HG03575 (cell line): ENCODE data around the gene GRIA3.
"Not testable (repeated sequence)": the region's sequence is repeated elsewhere in the genome, so short reads cannot be mapped to it uniquely, and the experiment has no call there.

Source experiments
- ATAC-seq: cut with Tn5 transposase; IDR thresholded peaks from one replicate; pipeline ENCODE4 v1.9.1; 2021; ENCODE audit not compliant: unreplicated experiment, insufficient number of reproducible peaks, low FRiP score; ENCODE audit errors: extremely low read depth

Gene GRIA3

GRCh38 chrX:123260920-123261418 lies 76.9 kb downstream of the GRIA3 start:
- no peak for ATAC-seq

- no peak for ATAC-seq
Observed at GRCh38 chrX:123263270-123263669, 79.2 kb downstream of the GRIA3 start.

- ATAC-seq: no peak
Observed at GRCh38 chrX:123263747-123264146, 79.7 kb downstream of the GRIA3 start.

- no peak for ATAC-seq
Observed at GRCh38 chrX:123267220-123267619, 83.1 kb downstream of the GRIA3 start.

- no peak for ATAC-seq
Observed at GRCh38 chrX:123271902-123272301, 87.8 kb downstream of the GRIA3 start.

GRCh38 chrX:123272630-123273029 lies 88.6 kb downstream of the GRIA3 start:
- ATAC-seq: no peak

GRCh38 chrX:123274796-123275195 lies 90.7 kb downstream of the GRIA3 start:
- ATAC-seq: no peak

- no peak for ATAC-seq
Observed at GRCh38 chrX:123277347-123277746, 93.3 kb downstream of the GRIA3 start.

GRCh38 chrX:123277821-123278220 lies 93.7 kb downstream of the GRIA3 start:
- no peak for ATAC-seq

- no peak for ATAC-seq
Observed at GRCh38 chrX:123282241-123282640, 98.2 kb downstream of the GRIA3 start.

GRCh38 chrX:123283407-123283806 lies 99.3 kb downstream of the GRIA3 start:
- not testable (repeated sequence) for ATAC-seq

- ATAC-seq: no peak
Observed at GRCh38 chrX:123291623-123292022, 107.5 kb downstream of the GRIA3 start.

GRCh38 chrX:123298026-123298425 lies 113.9 kb downstream of the GRIA3 start:
- ATAC-seq: no peak

GRCh38 chrX:123303429-123303828 lies 119.4 kb downstream of the GRIA3 start:
- ATAC-seq: no peak

- no peak for ATAC-seq
Observed at GRCh38 chrX:123308658-123309057, 124.6 kb downstream of the GRIA3 start.

GRCh38 chrX:123310112-123310511 lies 126.0 kb downstream of the GRIA3 start:
- ATAC-seq: no peak

- ATAC-seq: no peak
Observed at GRCh38 chrX:123311486-123311885, 127.4 kb downstream of the GRIA3 start.

- no peak for ATAC-seq
Observed at GRCh38 chrX:123313486-123313885, 129.4 kb downstream of the GRIA3 start.

GRCh38 chrX:123320622-123321021 lies 136.5 kb downstream of the GRIA3 start:
- ATAC-seq: no peak

- ATAC-seq: no peak
Observed at GRCh38 chrX:123322536-123322935, 138.5 kb downstream of the GRIA3 start.

GRCh38 chrX:123324625-123325024 lies 140.5 kb downstream of the GRIA3 start:
- no peak for ATAC-seq
